GM12892 (cell line): ENCODE results near the gene PRPF18.

Experiments used
- DNase-seq: peaks from one replicate; pipeline ENCODE4 v3.0.0; 2011; ENCODE audit not compliant: insufficient read length
- FAIRE-seq: peaks from 2 replicates; lab custom pipeline; 2011; peaks lifted over from hg19 to GRCh38; lab: Jason Lieb, UNC
- POLR2A ChIP-seq: IDR thresholded peaks from 2 replicates; pipeline ENCODE4 v1.6.1; 2011; ENCODE audit warnings: low read depth, low read length, control low read depth
- POLR2AphosphoS5 ChIP-seq: IDR thresholded peaks from 2 replicates; pipeline ENCODE4 v1.6.1; 2011; ENCODE audit warnings: low read depth, low read length, control low read depth
- TAF1 ChIP-seq: IDR thresholded peaks from 2 replicates; pipeline ENCODE4 v1.6.1; 2011; ENCODE audit warnings: low read depth, mild to moderate bottlenecking, control low read depth, low read length, borderline replicate concordance

Gene PRPF18

GRCh38 chr10:13585195-13585751 is 1.5 kb upstream of the PRPF18 start:
- TF ChIP-seq TAF1 (no peak), POLR2AphosphoS5 (no peak), POLR2A (no peak)
- DNase-seq = no peak
- FAIRE-seq = no peak

GRCh38 chr10:13585943-13586342 is 822 bp upstream of the PRPF18 start:
- no peak for FAIRE-seq
- TF ChIP-seq TAF1 (no peak), POLR2A (no peak), POLR2AphosphoS5 (no peak)

GRCh38 chr10:13587391-13587790 is 626 bp downstream of the PRPF18 start:
- no peak for TF ChIP-seq TAF1
- TF ChIP-seq POLR2AphosphoS5 = no peak
- no peak for TF ChIP-seq POLR2A
- DNase-seq (no peak), FAIRE-seq (no peak)

More at GRCh38 chr10:13585943-13586342, 822 bp upstream of the PRPF18 start:
- no peak for DNase-seq

GRCh38 chr10:13589316-13589715 is 2.6 kb downstream of the PRPF18 start:
- DNase-seq = no peak
- FAIRE-seq = no peak
- TF ChIP-seq POLR2AphosphoS5 (no peak), TAF1 (no peak), POLR2A (no peak)

DNA sequence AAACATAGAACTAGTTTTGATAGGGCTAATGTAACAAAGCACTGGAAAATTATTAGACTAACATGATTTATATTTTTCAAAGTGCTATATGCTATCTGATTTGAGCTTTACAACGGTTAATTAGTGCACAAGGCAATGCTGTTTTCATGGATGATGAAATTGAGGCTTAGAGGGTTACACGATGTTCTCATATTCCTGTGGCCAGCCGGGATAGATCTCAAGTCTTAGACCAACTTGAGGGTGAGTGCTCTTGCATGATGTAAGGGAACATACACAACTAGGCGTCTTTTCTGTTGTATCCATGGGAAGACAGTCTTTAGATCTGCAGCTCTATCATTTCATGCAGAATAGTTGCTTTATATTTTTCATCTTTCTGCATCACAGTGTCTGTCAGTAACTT is 4.1 kb downstream of the PRPF18 start:
- TF ChIP-seq POLR2AphosphoS5 (no peak), TAF1 (no peak), POLR2A (no peak)
- DNase-seq (no peak), FAIRE-seq (no peak)

DNA sequence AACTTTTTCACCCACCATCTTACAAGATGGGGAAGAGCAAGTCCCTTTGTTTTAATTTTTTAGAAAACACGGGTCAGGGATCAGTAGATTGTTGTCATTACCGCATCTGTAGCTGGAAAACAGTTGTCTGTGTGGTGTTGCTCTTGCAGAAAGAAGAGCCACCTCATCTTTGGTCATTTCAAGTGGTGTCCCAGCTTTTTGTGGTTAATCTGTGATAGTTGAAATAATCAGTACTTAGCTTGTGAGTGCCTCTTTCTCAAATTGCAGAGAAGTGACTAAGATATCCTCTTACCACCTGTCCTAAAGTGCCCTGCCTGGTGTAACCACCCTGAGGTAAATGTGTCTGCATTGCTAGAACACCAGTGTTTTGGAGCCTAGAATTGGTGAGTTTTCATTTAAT is 5.5 kb downstream of the PRPF18 start:
- DNase-seq = no peak
- TF ChIP-seq POLR2A (no peak), TAF1 (no peak), POLR2AphosphoS5 (no peak)
- no peak for FAIRE-seq

- FAIRE-seq = no peak
- DNase-seq = no peak
- no peak for TF ChIP-seq TAF1
Measured at GRCh38 chr10:13593535-13593934, 6.8 kb downstream of the PRPF18 start.

DNA sequence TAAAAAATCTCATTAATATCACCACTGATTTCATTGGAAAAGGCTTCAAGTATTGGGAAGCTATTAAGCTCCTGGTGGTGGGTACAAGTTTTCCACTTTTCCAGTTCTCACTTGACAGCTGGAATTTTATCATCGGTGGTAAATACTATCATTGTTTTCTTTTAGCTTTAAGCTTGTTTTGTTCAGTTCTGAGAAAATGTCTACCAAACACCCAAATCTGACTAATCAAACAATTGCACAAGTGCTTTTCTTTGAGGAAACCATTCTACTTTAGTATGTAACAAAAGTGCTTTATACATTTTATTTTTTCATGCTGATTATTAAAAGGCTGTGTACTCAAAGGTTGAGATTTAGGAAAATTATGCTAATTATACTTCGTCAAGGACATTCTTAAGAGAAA is 7.9 kb downstream of the PRPF18 start:
- DNase-seq = no peak
- TF ChIP-seq POLR2AphosphoS5 = no peak
- no peak for TF ChIP-seq POLR2A
- TF ChIP-seq TAF1 = no peak
- no peak for FAIRE-seq

GRCh38 chr10:13597909-13598308 is 11.1 kb downstream of the PRPF18 start:
- DNase-seq (no peak), FAIRE-seq (no peak)
- no peak for TF ChIP-seq TAF1

GRCh38 chr10:13604357-13605040 is 17.7 kb downstream of the PRPF18 start:
- TF ChIP-seq POLR2AphosphoS5 (no peak), POLR2A (no peak), TAF1 (no peak)
- FAIRE-seq = no peak
- DNase-seq = no peak

- TF ChIP-seq POLR2AphosphoS5 = no peak
- TF ChIP-seq TAF1 = no peak
- TF ChIP-seq POLR2A = no peak
- DNase-seq (no peak), FAIRE-seq (no peak)
Measured at GRCh38 chr10:13608246-13608853, 21.6 kb downstream of the PRPF18 start.
